Ovary (tissue), 3 donors: ENCODE measurements around the gene CCDC86.

Source experiments
- EP300 ChIP-seq: sonication (generic); formaldehyde crosslinking; IDR thresholded peaks from one replicate; pipeline ENCODE4 v1.6.1; 2017; ENCODE audit warnings: antibody characterized with exemption
- POLR2A ChIP-seq: fragments of 450-650 bp; IDR thresholded peaks from one replicate; pipeline ENCODE4 v1.6.1; 2017; ENCODE audit warnings: antibody characterized with exemption, mild to moderate bottlenecking, moderate library complexity
- TF ChIP-seq, protein P1 (sequence below), 3 donors: fragments of 450-650 bp in 2 of 3; fragments of 200-600 bp in 1 of 3; IDR thresholded peaks; one replicate each; pipeline versions ENCODE4 v1.5.1 to v1.8.0; 2016 to 2022; ENCODE audit warnings: antibody characterized with exemption in 3 of 3, mild to moderate bottlenecking in 1 of 3
- donor health status: DM: no; HTN: no; CAD: no.

DNA sequence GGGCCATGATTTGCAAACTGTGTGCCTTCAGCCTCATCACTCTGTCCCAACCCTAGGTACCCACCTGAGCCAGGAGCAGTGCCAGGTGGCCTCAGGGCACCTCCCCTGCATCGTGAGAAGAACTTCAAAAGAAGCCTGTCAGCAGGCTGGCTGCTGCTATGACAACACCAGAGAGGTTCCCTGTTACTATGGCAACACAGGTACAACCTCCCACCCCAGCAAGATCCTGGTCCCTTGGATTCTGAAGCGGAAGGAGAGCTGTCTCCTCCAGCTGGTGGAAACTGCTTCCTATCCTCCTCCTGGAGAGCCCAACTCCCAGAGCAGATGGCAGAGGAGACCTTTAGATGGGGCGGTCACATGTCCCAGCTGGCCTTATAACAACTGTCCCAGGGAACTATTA, 28.4 kb downstream of the CCDC86 start:
- TF ChIP-seq, protein P1, sequence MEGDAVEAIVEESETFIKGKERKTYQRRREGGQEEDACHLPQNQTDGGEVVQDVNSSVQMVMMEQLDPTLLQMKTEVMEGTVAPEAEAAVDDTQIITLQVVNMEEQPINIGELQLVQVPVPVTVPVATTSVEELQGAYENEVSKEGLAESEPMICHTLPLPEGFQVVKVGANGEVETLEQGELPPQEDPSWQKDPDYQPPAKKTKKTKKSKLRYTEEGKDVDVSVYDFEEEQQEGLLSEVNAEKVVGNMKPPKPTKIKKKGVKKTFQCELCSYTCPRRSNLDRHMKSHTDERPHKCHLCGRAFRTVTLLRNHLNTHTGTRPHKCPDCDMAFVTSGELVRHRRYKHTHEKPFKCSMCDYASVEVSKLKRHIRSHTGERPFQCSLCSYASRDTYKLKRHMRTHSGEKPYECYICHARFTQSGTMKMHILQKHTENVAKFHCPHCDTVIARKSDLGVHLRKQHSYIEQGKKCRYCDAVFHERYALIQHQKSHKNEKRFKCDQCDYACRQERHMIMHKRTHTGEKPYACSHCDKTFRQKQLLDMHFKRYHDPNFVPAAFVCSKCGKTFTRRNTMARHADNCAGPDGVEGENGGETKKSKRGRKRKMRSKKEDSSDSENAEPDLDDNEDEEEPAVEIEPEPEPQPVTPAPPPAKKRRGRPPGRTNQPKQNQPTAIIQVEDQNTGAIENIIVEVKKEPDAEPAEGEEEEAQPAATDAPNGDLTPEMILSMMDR (IDR thresholded peaks at IDR 0.05) = no peak
- TF ChIP-seq POLR2A (no peak), EP300 (no peak)
